ACC112 (cell line): ENCODE results near the gene PRAF2.

Experiments used
- H2AFZ ChIP-seq: fragments of 200-600 bp; sonication (generic); one replicate; pipeline ENCODE4 v1.6.0; 2017; ENCODE audit warnings: antibody characterized with exemption, low read length; ENCODE audit not compliant: unreplicated experiment
- H3K27ac ChIP-seq: fragments of 200-600 bp; sonication (generic); 2 replicates; pipeline ENCODE4 v1.5.1; 2014; ENCODE audit warnings: low read depth, mild to moderate bottlenecking, antibody characterized with exemption, low read length, moderate library complexity
- H3K27me3 ChIP-seq: fragments of 200-600 bp; sonication (generic); 2 replicates; pipeline ENCODE4 v1.6.1; 2014; ENCODE audit warnings: mild to moderate bottlenecking, antibody characterized with exemption, low read length, moderate library complexity, mixed read lengths; ENCODE audit not compliant: insufficient read depth
- H3K36me3 ChIP-seq: fragments of 200-600 bp; sonication (generic); 2 replicates; pipeline ENCODE4 v1.6.1; 2016; ENCODE audit warnings: mild to moderate bottlenecking, antibody characterized with exemption, low read length, moderate library complexity, mixed read lengths; ENCODE audit not compliant: insufficient read depth
- H3K4me1 ChIP-seq: fragments of 200-600 bp; sonication (generic); one replicate; pipeline ENCODE4 v1.6.1; 2016; ENCODE audit warnings: low read length, mixed read lengths; ENCODE audit not compliant: insufficient read depth, unreplicated experiment, control insufficient read depth
- H3K4me3 ChIP-seq: fragments of 200-600 bp; sonication (generic); 2 replicates; pipeline ENCODE4 v1.5.1; 2014; ENCODE audit warnings: mild to moderate bottlenecking, low read depth, low read length
- H3K79me2 ChIP-seq: fragments of 200-600 bp; sonication (generic); one replicate; pipeline ENCODE4 v1.6.0; 2016; ENCODE audit warnings: low read length; ENCODE audit not compliant: control insufficient read depth, unreplicated experiment, insufficient read depth

PRAF2 gene, protein sequence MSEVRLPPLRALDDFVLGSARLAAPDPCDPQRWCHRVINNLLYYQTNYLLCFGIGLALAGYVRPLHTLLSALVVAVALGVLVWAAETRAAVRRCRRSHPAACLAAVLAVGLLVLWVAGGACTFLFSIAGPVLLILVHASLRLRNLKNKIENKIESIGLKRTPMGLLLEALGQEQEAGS

DNA sequence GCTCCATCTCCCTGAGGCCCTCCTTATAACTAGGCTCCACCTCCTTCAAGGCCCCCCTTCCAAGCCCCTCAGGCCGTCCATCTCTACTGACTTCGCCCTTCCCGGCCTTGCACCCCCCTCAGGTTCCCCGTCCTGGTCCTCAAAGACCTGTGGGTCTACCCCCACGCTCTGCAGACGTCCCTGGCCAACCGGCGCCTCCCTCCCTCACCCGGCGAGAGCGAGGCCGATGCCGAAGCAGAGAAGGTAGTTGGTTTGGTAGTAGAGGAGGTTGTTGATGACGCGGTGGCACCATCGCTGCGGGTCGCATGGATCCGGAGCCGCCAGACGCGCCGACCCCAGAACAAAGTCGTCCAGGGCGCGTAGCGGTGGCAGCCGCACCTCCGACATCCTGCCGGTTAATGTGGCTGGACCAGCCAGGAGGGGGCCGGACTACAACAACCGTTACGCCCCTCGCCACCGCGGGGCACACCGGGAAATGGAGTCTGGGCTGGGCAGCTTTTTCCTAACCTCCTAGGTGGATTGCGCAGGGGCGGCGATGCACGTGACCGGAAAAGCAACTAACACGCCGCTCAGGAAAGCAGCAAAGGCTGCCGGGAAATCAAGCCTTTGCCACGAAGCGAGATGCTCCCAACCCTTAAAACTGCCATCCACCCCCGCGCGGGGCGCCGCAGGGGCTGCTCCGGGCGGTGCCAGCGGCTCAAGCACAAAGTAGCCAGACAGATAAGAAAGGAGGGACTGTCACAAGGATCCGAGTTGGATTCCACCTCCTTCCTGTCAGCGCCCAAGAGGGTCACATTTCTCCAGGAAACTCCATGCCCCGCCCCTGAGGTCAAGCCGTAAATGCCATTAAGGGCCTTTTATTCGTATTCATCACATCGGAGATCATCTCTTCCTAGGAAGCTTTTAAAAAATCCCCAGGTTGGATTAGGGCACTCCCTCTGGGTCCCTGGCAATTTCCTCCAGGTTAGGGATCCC, at the start of gene PRAF2:
Gene PRAF2, minus strand, starts transcription at position 402 of the 975 bp plus-strand sequence. Its CDS starts 15 bp downstream, at position 387.
- Histone ChIP-seq H3K27ac (peak within 1 kb of the TSS; percentile 61), H3K4me3 (peak within 1 kb of the TSS; percentile 90), H3K4me1 (peaks cover 4% of the 10 kb centered on the region), H3K79me2 (peaks cover 6% of the 10 kb centered on the region), H3K27me3 (no peaks in the 10 kb centered on the region), H2AFZ (peak within 1 kb of the TSS; percentile 62), H3K36me3 (no peaks in the 10 kb centered on the region)

DNA sequence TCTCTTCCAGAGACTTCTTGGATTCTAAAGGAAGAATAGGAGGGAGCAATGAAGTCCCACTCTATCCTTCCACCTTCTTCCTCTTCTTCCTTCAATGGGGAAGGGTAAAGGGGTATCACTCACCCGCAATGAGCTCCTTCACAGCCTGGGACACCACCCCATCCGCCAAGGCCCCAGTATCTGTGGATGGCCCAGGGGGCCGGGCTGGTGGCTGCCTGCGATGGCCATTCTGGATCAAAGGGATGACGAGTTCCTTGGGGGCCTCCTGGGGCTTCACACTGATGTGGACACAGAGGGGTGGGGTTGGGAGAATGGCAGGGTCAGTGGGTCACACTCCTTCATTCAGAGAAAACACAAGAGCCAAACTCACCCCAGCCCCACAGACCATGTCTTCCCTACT, 48.7 kb upstream of the PRAF2 start:
- no peaks in the 10 kb centered on the region for H3K27me3 ChIP-seq
- no peak overlapping the region for H2AFZ ChIP-seq
- peaks cover 18% of the 10 kb centered on the region for H3K79me2 ChIP-seq
- H3K36me3 ChIP-seq = no peaks in the 10 kb centered on the region
- H3K27ac ChIP-seq = no peak overlapping the region
- peak overlapping the region; percentile 99 for H3K4me3 ChIP-seq
- H3K4me1 ChIP-seq = no peaks in the 10 kb centered on the region

DNA sequence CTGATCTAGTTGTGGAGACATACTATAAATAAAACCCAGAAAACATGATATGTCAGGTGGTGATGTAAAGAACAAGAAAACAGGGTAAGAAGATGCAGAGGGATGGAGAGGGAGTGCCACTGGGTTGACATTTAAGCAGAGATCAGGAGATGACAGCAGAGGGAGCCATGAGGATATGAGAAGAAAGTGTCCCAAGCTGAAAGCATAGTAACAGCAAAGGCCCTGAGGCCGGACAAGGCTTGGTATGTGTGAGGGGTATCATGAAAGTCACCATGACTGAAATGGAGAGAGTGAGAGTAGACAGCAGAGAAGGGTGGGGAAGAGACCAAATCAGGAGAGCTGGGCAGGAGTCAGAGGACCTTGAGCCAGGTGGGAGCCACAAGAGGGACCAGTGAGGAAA, 46.3 kb upstream of the PRAF2 start:
- Histone ChIP-seq H3K4me1 (no peaks in the 10 kb centered on the region), H3K4me3 (no peak overlapping the region), H3K79me2 (peaks cover 18% of the 10 kb centered on the region), H3K36me3 (no peaks in the 10 kb centered on the region), H2AFZ (no peak overlapping the region), H3K27me3 (no peaks in the 10 kb centered on the region), H3K27ac (no peak overlapping the region)

DNA sequence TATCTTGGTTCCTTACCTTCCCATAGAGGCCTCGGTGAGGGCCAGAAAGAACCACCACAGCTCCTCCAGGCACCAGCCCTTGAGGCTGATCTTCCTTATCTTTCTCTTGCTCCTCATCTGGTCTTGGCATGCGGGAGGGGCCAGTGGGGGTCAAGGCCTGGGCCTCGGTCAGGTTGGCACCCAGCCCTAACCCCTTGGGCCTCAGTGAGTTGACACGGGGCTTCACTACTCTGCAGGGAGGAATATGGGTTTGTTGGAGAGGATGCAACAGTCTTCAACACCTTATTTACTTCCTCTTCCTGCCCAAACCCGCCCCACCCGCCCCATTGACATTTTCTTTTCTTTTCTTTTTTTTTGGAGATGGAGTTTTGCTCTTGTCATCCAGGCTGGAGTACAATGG, 43.8 kb upstream of the PRAF2 start:
- H3K79me2 ChIP-seq = peaks cover 10% of the 10 kb centered on the region
- no peak overlapping the region for H3K4me3 ChIP-seq
- no peak overlapping the region for H3K27ac ChIP-seq
- no peaks in the 10 kb centered on the region for H3K4me1 ChIP-seq
- no peaks in the 10 kb centered on the region for H3K27me3 ChIP-seq
- no peaks in the 10 kb centered on the region for H3K36me3 ChIP-seq
- H2AFZ ChIP-seq = no peak overlapping the region

DNA sequence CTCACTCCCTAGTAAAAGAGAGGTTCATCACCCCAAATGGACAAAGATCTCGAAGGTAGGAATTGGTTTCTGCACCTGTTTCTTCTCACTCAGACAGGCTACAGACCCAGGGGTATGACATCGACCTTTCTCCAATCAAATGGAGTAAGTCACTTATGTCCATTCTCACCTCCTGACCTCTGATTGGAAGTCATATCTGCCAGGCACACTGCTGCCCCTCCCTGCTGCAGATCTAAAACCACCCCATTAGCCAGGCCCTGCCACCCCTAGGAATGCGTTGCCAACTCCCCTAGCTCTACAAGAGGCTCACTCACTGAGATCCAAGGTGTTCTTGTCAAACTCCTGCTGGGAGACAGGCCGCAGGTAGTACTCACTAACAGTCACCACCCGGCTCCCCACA, 42.9 kb upstream of the PRAF2 start:
- Histone ChIP-seq H3K27me3 (no peaks in the 10 kb centered on the region), H3K27ac (no peak overlapping the region), H2AFZ (no peak overlapping the region), H3K79me2 (peaks cover 2% of the 10 kb centered on the region), H3K36me3 (no peaks in the 10 kb centered on the region), H3K4me1 (no peaks in the 10 kb centered on the region), H3K4me3 (no peak overlapping the region)

DNA sequence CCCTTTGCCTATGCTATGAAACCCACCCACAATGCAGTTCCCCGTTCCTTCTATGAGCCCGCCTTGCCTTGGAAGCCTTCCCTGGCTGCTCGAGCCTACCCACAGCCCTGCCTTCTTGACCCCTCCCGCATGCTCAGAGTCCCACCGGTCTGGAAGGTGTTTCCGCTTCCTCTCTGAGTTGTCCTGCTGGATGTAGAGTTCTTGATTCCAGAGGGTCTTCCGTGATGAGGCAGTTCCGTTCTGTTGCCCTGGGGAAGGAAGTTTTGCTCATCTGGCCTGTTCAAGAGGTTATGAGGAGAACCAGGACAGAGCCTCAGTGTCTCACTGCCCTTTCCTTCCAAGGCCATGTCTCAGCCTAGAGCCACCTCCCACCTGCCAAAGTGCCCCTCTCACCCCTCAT, 42.3 kb upstream of the PRAF2 start:
- Histone ChIP-seq H3K79me2 (no peaks in the 10 kb centered on the region), H2AFZ (no peak overlapping the region), H3K27ac (no peak overlapping the region), H3K36me3 (no peaks in the 10 kb centered on the region), H3K27me3 (no peaks in the 10 kb centered on the region), H3K4me1 (no peaks in the 10 kb centered on the region), H3K4me3 (no peak overlapping the region)

DNA sequence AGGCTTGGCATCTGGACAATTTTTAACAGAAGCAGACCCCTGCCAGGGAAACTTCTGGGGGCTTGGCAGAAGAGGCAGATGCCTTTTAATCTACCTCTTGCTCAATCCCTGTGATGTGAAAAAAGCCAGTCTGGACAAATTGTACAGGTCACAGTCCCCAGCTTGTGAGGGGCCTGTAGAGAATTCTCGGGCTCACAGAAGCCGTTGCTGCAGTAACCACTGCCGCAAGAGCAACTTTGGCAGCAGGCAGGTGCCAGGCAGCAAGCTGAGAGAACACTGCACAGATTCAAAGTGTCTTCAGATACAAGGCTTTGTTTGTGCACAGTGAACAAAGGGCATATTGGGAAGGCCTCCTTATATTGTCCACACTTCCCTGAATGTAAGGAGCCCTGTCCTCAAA, 38.0 kb upstream of the PRAF2 start:
- Histone ChIP-seq H3K4me1 (no peaks in the 10 kb centered on the region), H3K4me3 (no peak overlapping the region), H3K36me3 (no peaks in the 10 kb centered on the region), H3K27ac (no peak overlapping the region), H3K79me2 (no peaks in the 10 kb centered on the region), H2AFZ (no peak overlapping the region), H3K27me3 (no peaks in the 10 kb centered on the region)

DNA sequence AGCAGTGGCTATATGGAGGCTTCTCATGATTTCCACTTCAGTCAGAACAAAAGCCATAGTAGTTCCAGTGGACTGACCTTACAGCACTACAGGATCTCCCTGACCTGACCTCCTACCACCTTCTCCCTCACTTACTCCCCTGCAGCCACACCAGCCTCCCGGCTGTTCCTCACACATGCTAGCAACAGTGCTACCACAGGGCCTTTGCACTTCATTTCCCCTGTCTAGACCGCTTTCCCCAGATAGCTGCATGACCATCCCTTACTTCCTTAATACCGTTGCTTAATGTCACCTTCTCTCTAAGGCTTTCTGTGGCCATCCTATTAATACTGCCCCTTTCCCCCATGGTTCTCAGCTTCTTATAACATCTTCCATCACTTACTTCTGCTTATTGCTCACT, 36.6 kb upstream of the PRAF2 start:
- no peak overlapping the region for H3K4me3 ChIP-seq
- H3K27ac ChIP-seq = no peak overlapping the region
- H3K27me3 ChIP-seq = no peaks in the 10 kb centered on the region
- no peaks in the 10 kb centered on the region for H3K36me3 ChIP-seq
- H3K4me1 ChIP-seq = no peaks in the 10 kb centered on the region
- no peaks in the 10 kb centered on the region for H3K79me2 ChIP-seq
- no peak overlapping the region for H2AFZ ChIP-seq

DNA sequence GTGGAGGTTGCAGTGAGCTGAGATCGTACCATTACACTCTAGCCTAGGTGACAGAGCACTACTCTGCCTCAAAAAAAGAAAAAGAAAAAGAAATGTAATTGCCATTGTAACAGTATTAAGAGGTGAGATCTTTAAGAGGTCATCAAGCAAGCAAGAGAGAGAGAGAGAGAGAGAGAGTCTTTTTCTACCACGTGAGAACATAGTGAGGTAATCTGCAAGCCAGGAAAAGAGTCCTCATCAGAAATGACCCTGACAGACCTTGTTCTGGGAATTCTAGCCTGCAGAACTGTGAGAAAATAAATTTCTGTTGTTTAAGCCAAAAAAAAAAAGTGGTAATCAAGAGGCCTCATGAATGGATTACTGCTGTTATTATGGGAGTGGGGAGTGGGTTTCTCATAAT, 34.8 kb upstream of the PRAF2 start:
- no peak overlapping the region for H2AFZ ChIP-seq
- no peaks in the 10 kb centered on the region for H3K36me3 ChIP-seq
- no peak overlapping the region for H3K27ac ChIP-seq
- H3K27me3 ChIP-seq = no peaks in the 10 kb centered on the region
- no peaks in the 10 kb centered on the region for H3K4me1 ChIP-seq
- no peak overlapping the region for H3K4me3 ChIP-seq
- H3K79me2 ChIP-seq = no peaks in the 10 kb centered on the region

DNA sequence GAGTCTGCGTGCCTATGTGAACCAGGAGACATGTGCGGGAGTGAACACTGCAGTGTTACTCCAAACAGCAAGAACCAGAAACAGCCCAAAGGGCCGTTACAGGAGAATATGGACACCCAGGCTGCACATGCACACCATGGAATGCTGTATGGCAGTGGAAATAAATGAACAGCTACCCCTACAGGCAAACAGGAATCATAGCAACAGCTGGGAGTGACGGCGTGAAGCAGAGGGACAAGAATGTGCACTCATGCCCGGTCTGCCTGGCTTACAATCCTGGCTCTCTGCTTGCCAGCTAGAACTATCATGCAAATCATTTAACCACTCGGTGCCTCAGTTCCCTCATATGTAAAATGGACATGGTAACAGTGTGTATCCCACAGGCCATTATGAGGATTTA, 33.1 kb upstream of the PRAF2 start:
- Histone ChIP-seq H3K27ac (no peak overlapping the region), H3K4me1 (no peaks in the 10 kb centered on the region), H2AFZ (no peak overlapping the region), H3K79me2 (no peaks in the 10 kb centered on the region), H3K36me3 (no peaks in the 10 kb centered on the region), H3K27me3 (no peaks in the 10 kb centered on the region), H3K4me3 (no peak overlapping the region)

DNA sequence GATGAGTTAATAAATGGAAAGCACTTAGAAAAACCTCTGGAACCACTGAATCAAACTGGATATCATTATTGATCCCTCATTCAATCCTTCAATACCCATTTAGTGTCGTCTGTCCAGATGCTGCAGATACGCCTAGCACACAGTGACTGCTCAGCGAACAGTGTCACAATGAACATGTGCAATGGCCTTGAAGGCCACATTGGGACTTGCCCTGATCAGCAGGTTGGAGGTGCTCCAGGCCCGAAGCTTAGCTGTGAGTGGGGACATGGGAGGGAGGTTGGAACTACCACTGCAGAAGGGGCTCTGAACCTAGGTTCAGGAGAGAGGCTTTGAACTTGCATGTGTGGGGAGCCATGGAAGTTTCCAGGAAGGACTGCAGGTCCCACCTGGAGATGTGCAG, 32.5 kb upstream of the PRAF2 start:
- Histone ChIP-seq H2AFZ (no peak overlapping the region), H3K36me3 (no peaks in the 10 kb centered on the region), H3K4me3 (no peak overlapping the region), H3K27me3 (no peaks in the 10 kb centered on the region), H3K79me2 (no peaks in the 10 kb centered on the region), H3K4me1 (no peaks in the 10 kb centered on the region), H3K27ac (no peak overlapping the region)
